ENCODE measurements around the gene NALCN.

Gene NALCN

DNA sequence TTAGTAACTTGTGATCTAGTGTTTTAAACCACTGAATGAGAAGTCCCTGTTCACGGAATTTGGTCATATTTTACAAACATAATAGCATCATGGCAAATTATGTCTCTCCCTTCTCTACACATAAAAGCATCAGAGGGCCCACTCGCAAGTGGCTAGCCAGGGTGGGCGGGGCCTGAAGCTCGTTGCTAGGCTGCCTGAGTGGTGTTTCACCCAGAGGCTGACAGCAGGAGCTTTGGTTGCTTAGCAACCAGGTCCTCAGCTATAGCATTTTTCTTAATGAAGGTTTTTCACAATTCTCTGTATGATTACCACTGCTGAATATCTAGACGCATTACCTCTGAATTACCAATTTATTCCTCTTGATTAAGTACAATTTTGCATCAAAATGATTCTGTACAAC lies 126.5 kb downstream of the NALCN start:
- no peak for TF ChIP-seq FOXM1 (IDR thresholded peaks at IDR 0.05; ENCODE audit: borderline replicate concordance, low read depth)
- no peak for TF ChIP-seq TEAD4 (IDR thresholded peaks at IDR 0.05)
- TF ChIP-seq RAD21 (IDR thresholded peaks at IDR 0.05; ENCODE audit: low read depth): no peak
- no peak for TF ChIP-seq TAF1 (IDR thresholded peaks at IDR 0.05; ENCODE audit: low read depth)
- TF ChIP-seq, protein P1, sequence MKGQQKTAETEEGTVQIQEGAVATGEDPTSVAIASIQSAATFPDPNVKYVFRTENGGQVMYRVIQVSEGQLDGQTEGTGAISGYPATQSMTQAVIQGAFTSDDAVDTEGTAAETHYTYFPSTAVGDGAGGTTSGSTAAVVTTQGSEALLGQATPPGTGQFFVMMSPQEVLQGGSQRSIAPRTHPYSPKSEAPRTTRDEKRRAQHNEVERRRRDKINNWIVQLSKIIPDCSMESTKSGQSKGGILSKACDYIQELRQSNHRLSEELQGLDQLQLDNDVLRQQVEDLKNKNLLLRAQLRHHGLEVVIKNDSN (IDR thresholded peaks at IDR 0.05): no peak
- TF ChIP-seq ZBTB7A (IDR thresholded peaks at IDR 0.05; ENCODE audit: low read depth): no peak

DNA sequence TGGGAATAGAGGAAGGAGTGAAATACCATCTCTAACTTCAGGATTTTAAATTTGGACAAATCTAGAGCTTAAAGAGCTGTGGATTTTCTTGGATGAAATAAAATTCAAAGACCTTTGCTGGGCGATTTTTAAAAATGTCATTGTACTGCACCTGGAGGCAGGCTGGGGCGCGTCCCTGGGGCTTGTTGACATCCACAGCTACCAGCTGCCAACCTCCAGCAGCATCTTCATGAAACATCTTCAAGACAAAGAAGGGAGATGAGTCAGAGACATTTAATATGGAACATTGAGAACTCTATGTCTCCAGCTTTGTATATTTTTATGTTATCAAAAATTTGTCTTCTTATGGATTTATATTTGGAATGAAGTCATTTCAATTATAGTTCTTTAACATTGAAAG lies 132.5 kb downstream of the NALCN start:
- TF ChIP-seq FOXM1 (IDR thresholded peaks at IDR 0.05; ENCODE audit: borderline replicate concordance, low read depth) (no peak), RAD21 (IDR thresholded peaks at IDR 0.05; ENCODE audit: low read depth) (no peak), TAF1 (IDR thresholded peaks at IDR 0.05; ENCODE audit: low read depth) (no peak), TCF12 (IDR thresholded peaks at IDR 0.05; ENCODE audit: low read depth) (no peak)
- TF ChIP-seq, protein P1 (IDR thresholded peaks at IDR 0.05): no peak

DNA sequence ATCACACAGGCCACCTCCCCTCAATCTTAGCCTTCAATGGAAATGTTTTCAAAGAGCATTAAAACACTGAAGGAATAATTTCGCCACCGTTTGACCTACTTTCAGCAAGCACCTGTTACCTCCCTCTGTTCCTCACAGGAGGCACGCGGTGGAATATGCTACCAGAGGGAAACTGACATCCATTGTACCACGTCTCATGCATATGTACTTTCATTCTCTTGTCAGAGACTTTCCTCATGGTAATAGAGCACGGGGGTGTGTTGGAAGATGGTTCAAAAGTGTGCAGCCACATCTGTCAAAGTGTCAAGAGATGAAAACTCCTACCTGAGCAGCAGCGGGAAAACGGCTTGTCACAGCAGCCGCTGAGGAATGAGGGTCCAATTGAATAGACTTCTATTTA lies 143.4 kb downstream of the NALCN start:
- TF ChIP-seq, protein P2, sequence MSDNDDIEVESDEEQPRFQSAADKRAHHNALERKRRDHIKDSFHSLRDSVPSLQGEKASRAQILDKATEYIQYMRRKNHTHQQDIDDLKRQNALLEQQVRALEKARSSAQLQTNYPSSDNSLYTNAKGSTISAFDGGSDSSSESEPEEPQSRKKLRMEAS (IDR thresholded peaks at IDR 0.05): no peak
- TF ChIP-seq YY1 (IDR thresholded peaks at IDR 0.05; ENCODE audit: low read depth) (no peak), CEBPB (IDR thresholded peaks at IDR 0.05) (no peak), CREB1 (IDR thresholded peaks at IDR 0.05; ENCODE audit: low read depth) (no peak), TCF12 (IDR thresholded peaks at IDR 0.05; ENCODE audit: low read depth) (no peak), RAD21 (IDR thresholded peaks at IDR 0.05; ENCODE audit: low read depth) (no peak), FOXM1 (IDR thresholded peaks at IDR 0.05; ENCODE audit: borderline replicate concordance, low read depth) (no peak), EGR1 (IDR thresholded peaks at IDR 0.05) (no peak), TAF1 (IDR thresholded peaks at IDR 0.05; ENCODE audit: low read depth) (no peak), TEAD4 (IDR thresholded peaks at IDR 0.05) (no peak), NFIC (IDR thresholded peaks at IDR 0.05) (no peak), ZBTB7A (IDR thresholded peaks at IDR 0.05; ENCODE audit: low read depth) (no peak)
- TF ChIP-seq, protein P3, sequence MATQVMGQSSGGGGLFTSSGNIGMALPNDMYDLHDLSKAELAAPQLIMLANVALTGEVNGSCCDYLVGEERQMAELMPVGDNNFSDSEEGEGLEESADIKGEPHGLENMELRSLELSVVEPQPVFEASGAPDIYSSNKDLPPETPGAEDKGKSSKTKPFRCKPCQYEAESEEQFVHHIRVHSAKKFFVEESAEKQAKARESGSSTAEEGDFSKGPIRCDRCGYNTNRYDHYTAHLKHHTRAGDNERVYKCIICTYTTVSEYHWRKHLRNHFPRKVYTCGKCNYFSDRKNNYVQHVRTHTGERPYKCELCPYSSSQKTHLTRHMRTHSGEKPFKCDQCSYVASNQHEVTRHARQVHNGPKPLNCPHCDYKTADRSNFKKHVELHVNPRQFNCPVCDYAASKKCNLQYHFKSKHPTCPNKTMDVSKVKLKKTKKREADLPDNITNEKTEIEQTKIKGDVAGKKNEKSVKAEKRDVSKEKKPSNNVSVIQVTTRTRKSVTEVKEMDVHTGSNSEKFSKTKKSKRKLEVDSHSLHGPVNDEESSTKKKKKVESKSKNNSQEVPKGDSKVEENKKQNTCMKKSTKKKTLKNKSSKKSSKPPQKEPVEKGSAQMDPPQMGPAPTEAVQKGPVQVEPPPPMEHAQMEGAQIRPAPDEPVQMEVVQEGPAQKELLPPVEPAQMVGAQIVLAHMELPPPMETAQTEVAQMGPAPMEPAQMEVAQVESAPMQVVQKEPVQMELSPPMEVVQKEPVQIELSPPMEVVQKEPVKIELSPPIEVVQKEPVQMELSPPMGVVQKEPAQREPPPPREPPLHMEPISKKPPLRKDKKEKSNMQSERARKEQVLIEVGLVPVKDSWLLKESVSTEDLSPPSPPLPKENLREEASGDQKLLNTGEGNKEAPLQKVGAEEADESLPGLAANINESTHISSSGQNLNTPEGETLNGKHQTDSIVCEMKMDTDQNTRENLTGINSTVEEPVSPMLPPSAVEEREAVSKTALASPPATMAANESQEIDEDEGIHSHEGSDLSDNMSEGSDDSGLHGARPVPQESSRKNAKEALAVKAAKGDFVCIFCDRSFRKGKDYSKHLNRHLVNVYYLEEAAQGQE (IDR thresholded peaks at IDR 0.05; ENCODE audit: low read depth): no peak
- TF ChIP-seq, protein P1 (IDR thresholded peaks at IDR 0.05): no peak

DNA sequence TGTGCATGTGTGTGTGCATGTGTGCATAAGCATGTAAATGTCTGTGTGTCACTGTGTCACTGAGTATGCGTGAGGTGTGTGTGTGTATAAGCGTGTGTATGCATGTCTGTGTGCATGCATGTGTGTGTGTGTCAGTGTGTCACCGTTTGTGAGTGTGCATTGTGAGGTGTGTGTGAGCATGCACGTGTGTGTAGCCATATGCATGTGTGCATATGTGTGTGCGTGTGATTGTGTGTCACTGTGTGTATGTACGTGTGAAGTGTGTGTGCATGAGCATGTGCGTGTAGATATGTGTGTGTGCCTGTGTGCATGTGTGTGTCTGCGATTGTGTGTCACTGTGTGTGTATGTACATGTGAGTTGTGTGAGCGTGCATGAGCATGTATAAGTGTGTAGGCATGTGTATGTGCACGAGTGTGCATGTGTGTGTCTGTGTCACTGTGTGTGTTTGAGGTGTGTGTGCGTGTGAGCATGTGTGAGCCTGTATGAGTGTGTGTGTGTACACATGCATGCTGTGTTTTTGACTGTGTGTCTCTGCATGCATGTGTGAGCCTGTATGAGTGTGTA lies 144.5 kb downstream of the NALCN start:
- TF ChIP-seq TCF12 (IDR thresholded peaks at IDR 0.05; ENCODE audit: low read depth) (no peak), CREB1 (IDR thresholded peaks at IDR 0.05; ENCODE audit: low read depth) (no peak), ZBTB7A (IDR thresholded peaks at IDR 0.05; ENCODE audit: low read depth) (no peak), EGR1 (IDR thresholded peaks at IDR 0.05) (no peak), CEBPB (IDR thresholded peaks at IDR 0.05) (no peak), TEAD4 (IDR thresholded peaks at IDR 0.05) (no peak)
- TF ChIP-seq, protein P1 (IDR thresholded peaks at IDR 0.05): no peak

DNA sequence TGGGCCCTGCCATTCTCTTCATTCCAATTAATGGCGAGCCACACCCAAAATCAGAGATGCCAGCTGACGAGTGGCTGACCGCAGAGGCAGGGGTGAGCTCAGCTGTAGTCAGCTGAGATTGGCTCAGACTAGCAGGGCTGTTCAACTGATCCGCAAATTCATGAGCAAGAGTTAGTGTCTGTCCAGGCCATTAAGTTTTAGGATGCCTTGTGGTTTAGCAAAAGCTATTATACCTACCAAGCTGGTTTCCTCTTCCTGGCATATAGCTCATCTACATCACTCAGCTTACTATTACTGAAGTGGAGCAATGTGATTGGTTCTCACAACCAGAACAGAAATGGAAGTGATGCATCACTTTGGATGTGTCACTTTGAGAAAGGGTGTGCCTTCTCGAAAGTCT lies 148.7 kb downstream of the NALCN start:
- TF ChIP-seq EGR1 (IDR thresholded peaks at IDR 0.05) (no peak), NFIC (IDR thresholded peaks at IDR 0.05) (no peak)

DNA sequence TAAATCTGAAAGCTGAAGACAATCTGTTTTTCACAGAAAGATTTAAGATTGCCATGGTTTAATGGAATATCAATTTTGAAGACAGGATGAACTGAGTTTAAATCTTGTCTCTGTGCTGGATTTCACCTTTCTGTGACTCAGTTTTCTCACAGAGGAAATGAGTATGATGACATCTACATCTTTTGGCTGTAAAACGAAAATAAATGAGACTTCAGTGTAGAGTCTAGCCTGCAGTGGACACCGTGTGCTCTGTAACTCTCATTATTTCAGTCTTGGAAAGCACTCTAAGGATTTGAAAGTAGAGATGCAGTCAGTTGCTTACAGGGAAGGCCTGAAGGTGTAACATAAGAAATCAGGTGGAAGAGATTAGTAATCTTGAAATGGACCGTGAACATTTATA lies 150.4 kb downstream of the NALCN start:
- TF ChIP-seq EP300 (IDR thresholded peaks at IDR 0.05; ENCODE audit: borderline replicate concordance): no peak
- TF ChIP-seq TEAD4 (IDR thresholded peaks at IDR 0.05): no peak
- TF ChIP-seq FOXM1 (IDR thresholded peaks at IDR 0.05; ENCODE audit: borderline replicate concordance, low read depth): no peak

DNA sequence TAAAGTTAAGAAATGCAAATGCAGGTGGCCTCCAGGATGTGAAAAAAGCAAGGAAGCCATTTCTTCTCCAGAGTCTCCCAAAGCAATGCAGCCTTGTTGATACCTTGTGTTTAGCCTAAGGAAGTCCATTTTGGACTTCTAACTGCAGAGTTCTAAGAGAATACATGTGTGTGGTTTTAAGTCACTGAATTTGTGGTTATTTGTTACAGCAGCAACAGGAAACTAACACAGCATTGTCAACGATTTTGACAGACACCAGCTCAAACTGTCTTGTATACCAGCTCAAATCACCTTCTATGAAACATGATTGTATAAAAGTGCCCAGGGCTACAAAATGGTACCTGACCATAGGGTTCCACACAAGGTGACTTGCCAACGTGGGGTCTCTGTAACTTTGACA lies 151.4 kb downstream of the NALCN start:
- TF ChIP-seq NFIC (IDR thresholded peaks at IDR 0.05) (no peak), FOXM1 (IDR thresholded peaks at IDR 0.05; ENCODE audit: borderline replicate concordance, low read depth) (no peak), YY1 (IDR thresholded peaks at IDR 0.05; ENCODE audit: low read depth) (no peak), TEAD4 (IDR thresholded peaks at IDR 0.05) (no peak), RAD21 (IDR thresholded peaks at IDR 0.05; ENCODE audit: low read depth) (no peak), CEBPB (IDR thresholded peaks at IDR 0.05) (no peak), TCF12 (IDR thresholded peaks at IDR 0.05; ENCODE audit: low read depth) (no peak), EP300 (IDR thresholded peaks at IDR 0.05; ENCODE audit: borderline replicate concordance) (no peak), ZBTB7A (IDR thresholded peaks at IDR 0.05; ENCODE audit: low read depth) (no peak), CREB1 (IDR thresholded peaks at IDR 0.05; ENCODE audit: low read depth) (no peak), EGR1 (IDR thresholded peaks at IDR 0.05) (no peak), TAF1 (IDR thresholded peaks at IDR 0.05; ENCODE audit: low read depth) (no peak)
- TF ChIP-seq, protein P3 (IDR thresholded peaks at IDR 0.05; ENCODE audit: low read depth): no peak
- TF ChIP-seq, protein P1 (IDR thresholded peaks at IDR 0.05): no peak
- TF ChIP-seq, protein P2 (IDR thresholded peaks at IDR 0.05): no peak

Measured in Ishikawa (cell line).